ENCODE measurements around the gene HSD17B13.

GRCh38 chr4:87365348-87365747, 42.7 kb upstream of the HSD17B13 start:
- TF ChIP-seq, protein P1, sequence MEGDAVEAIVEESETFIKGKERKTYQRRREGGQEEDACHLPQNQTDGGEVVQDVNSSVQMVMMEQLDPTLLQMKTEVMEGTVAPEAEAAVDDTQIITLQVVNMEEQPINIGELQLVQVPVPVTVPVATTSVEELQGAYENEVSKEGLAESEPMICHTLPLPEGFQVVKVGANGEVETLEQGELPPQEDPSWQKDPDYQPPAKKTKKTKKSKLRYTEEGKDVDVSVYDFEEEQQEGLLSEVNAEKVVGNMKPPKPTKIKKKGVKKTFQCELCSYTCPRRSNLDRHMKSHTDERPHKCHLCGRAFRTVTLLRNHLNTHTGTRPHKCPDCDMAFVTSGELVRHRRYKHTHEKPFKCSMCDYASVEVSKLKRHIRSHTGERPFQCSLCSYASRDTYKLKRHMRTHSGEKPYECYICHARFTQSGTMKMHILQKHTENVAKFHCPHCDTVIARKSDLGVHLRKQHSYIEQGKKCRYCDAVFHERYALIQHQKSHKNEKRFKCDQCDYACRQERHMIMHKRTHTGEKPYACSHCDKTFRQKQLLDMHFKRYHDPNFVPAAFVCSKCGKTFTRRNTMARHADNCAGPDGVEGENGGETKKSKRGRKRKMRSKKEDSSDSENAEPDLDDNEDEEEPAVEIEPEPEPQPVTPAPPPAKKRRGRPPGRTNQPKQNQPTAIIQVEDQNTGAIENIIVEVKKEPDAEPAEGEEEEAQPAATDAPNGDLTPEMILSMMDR (IDR thresholded peaks at IDR 0.05) = no peak
- TF ChIP-seq POLR2A (IDR thresholded peaks at IDR 0.05; ENCODE audit: low read depth) = no peak

Data from esophagus muscularis mucosa (tissue), 3 donors.